GM12878 (cell line): ENCODE data around the gene ELMO2. TPM values are rescaled to one million over a fixed set of nuclear protein-coding genes. Genes with fewer than 3 reads are reported as not detected.

Source experiments
- GATAD2B ChIP-seq: fragments of 450-650 bp; conservative IDR thresholded peaks from 2 replicates; pipeline ENCODE4 v1.6.1; 2017; ENCODE audit warnings: low read depth, mild to moderate bottlenecking, moderate library complexity
- polyA plus RNA-seq, 11 experiments: library from polyadenylated mRNA; depleted of rRNA in 4 of 11; unstranded in 6 of 11; stranded (reverse) in 5 of 11; fragments of >200 nt; fragmentation: Nextera tagmentation in 4 of 11; fragmentation: Illumina TruSeq in 1 of 11; extraction: Ambion mirVana in 4 of 11; extraction: Trizol in 1 of 11; gene quantifications; 1 replicate in 1 of 11; 2 replicates in 10 of 11; pipeline versions ENCODE4 v1.2.1 to v1.2.3, GENCODE V29; 2011 to 2016; ENCODE audit warnings: inconsistent platforms in 2 of 11, missing spikeins in 2 of 11, low read depth in 1 of 11
- total RNA-seq, 4 experiments: library from RNA; depleted of rRNA in 3 of 4; stranded (reverse); fragments of >200 nt in 3 of 4; fragmentation: Illumina TruSeq in 1 of 4; extraction: Trizol in 1 of 4; gene quantifications; 2 replicates each; pipeline versions ENCODE4 v1.2.1 to v1.2.3, GENCODE V29; 2013 to 2021
- TF ChIP-seq, protein P1 (sequence below): fragments of 450-650 bp; IDR thresholded peaks from 2 replicates; pipeline ENCODE4 v1.6.1; 2017; ENCODE audit warnings: mild to moderate bottlenecking, low read depth, inconsistent platforms; ENCODE audit not compliant: poor library complexity, severe bottlenecking
- TF ChIP-seq, protein P2 (sequence below): fragments of 450-650 bp; IDR thresholded peaks from 2 replicates; pipeline ENCODE4 v1.6.1; 2016; ENCODE audit warnings: mild to moderate bottlenecking, moderate library complexity, borderline replicate concordance
- TF ChIP-seq, protein P3 (sequence below): IDR thresholded peaks from 2 replicates; pipeline ENCODE4 v1.6.1; 2012; ENCODE audit warnings: low read length, inconsistent platforms

Gene ELMO2
- total and polyA plus RNA-seq, 10 of the 15 experiments (the other 5 are each of a cell fraction or from before 2014, with no cell fraction given) = 14.2 to 40.2 (median 37.6) TPM

DNA sequence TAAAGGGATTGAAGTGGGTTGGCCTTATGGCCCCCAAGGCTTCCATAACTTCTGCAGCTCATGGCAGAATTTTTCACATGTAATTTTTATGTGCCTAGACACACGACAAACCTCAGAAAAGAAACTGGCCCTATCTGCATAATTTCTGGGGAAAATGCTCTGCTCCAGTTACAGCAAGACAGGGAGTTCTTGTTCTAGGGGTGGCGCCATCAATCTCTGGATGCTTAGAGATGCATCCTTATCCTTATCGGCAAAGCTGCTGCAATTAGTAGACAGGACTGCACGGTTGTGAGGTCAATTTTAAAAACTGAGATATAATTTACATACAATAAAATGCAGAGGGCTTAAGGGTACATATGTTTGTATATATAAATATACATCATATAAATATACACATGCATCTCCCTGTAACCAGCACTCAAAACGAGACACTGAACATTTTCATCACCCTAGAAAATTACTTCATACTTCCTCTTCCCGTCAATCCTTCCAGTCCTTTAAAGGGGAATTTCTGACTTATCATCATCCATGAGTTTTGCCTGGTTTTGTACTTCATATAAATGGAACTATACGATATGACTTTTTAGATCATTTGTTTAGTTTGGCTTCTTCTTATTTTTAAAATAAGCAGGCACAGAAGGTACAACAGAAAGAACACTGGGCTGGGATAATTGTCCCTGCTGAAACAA is 10.2 kb downstream of the ELMO2 start (continued):
- TF ChIP-seq, protein P1, sequence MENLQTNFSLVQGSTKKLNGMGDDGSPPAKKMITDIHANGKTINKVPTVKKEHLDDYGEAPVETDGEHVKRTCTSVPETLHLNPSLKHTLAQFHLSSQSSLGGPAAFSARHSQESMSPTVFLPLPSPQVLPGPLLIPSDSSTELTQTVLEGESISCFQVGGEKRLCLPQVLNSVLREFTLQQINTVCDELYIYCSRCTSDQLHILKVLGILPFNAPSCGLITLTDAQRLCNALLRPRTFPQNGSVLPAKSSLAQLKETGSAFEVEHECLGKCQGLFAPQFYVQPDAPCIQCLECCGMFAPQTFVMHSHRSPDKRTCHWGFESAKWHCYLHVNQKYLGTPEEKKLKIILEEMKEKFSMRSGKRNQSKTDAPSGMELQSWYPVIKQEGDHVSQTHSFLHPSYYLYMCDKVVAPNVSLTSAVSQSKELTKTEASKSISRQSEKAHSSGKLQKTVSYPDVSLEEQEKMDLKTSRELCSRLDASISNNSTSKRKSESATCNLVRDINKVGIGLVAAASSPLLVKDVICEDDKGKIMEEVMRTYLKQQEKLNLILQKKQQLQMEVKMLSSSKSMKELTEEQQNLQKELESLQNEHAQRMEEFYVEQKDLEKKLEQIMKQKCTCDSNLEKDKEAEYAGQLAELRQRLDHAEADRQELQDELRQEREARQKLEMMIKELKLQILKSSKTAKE = no peak
- TF ChIP-seq, protein P2, sequence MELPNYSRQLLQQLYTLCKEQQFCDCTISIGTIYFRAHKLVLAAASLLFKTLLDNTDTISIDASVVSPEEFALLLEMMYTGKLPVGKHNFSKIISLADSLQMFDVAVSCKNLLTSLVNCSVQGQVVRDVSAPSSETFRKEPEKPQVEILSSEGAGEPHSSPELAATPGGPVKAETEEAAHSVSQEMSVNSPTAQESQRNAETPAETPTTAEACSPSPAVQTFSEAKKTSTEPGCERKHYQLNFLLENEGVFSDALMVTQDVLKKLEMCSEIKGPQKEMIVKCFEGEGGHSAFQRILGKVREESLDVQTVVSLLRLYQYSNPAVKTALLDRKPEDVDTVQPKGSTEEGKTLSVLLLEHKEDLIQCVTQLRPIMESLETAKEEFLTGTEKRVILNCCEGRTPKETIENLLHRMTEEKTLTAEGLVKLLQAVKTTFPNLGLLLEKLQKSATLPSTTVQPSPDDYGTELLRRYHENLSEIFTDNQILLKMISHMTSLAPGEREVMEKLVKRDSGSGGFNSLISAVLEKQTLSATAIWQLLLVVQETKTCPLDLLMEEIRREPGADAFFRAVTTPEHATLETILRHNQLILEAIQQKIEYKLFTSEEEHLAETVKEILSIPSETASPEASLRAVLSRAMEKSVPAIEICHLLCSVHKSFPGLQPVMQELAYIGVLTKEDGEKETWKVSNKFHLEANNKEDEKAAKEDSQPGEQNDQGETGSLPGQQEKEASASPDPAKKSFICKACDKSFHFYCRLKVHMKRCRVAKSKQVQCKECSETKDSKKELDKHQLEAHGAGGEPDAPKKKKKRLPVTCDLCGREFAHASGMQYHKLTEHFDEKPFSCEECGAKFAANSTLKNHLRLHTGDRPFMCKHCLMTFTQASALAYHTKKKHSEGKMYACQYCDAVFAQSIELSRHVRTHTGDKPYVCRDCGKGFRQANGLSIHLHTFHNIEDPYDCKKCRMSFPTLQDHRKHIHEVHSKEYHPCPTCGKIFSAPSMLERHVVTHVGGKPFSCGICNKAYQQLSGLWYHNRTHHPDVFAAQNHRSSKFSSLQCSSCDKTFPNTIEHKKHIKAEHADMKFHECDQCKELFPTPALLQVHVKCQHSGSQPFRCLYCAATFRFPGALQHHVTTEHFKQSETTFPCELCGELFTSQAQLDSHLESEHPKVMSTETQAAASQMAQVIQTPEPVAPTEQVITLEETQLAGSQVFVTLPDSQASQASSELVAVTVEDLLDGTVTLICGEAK = no peak
- no peak for TF ChIP-seq GATAD2B
- TF ChIP-seq, protein P3, sequence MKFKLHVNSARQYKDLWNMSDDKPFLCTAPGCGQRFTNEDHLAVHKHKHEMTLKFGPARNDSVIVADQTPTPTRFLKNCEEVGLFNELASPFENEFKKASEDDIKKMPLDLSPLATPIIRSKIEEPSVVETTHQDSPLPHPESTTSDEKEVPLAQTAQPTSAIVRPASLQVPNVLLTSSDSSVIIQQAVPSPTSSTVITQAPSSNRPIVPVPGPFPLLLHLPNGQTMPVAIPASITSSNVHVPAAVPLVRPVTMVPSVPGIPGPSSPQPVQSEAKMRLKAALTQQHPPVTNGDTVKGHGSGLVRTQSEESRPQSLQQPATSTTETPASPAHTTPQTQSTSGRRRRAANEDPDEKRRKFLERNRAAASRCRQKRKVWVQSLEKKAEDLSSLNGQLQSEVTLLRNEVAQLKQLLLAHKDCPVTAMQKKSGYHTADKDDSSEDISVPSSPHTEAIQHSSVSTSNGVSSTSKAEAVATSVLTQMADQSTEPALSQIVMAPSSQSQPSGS = no peak
